ENCODE results near the gene SPOCK1.
A peak's percentile ranks its signal among the peaks of the same experiment; 100 is the strongest.

Gene SPOCK1

GRCh38 chr5:137215780-137216179 is 283.3 kb downstream of the SPOCK1 start:
- DNase-seq = no peak

- no peak for DNase-seq
These were observed 283.9 kb downstream of the SPOCK1 start for GRCh38 chr5:137215261-137215660.

- DNase-seq = no peak
These were observed 284.5 kb downstream of the SPOCK1 start for GRCh38 chr5:137214446-137215189.

GRCh38 chr5:137212471-137212870 is 286.7 kb downstream of the SPOCK1 start:
- no peak for DNase-seq

GRCh38 chr5:137209232-137209809 is 289.8 kb downstream of the SPOCK1 start:
- DNase-seq = no peak

- no peak for DNase-seq
These were observed 291.9 kb downstream of the SPOCK1 start for GRCh38 chr5:137207023-137207760.

- DNase-seq = peak in 1 of 2 experiments; percentile 6
These were observed 293.0 kb downstream of the SPOCK1 start for GRCh38 chr5:137206030-137206715.

- DNase-seq = no peak
These were observed 293.7 kb downstream of the SPOCK1 start for GRCh38 chr5:137205231-137206027.

- no peak for DNase-seq
These were observed 296.0 kb downstream of the SPOCK1 start for GRCh38 chr5:137203011-137203632.

- no peak for DNase-seq
These were observed 297.2 kb downstream of the SPOCK1 start for GRCh38 chr5:137201876-137202275.

GRCh38 chr5:137200906-137201700 is 298.0 kb downstream of the SPOCK1 start:
- DNase-seq = no peak

GRCh38 chr5:137199966-137200365 is 299.2 kb downstream of the SPOCK1 start:
- peak in 1 of 2 experiments; percentile 30 for DNase-seq

- DNase-seq = no peak
These were observed 299.9 kb downstream of the SPOCK1 start for GRCh38 chr5:137199201-137199600.

GRCh38 chr5:137195483-137195882 is 303.6 kb downstream of the SPOCK1 start:
- DNase-seq = no peak

- DNase-seq = no peak
These were observed 304.8 kb downstream of the SPOCK1 start for GRCh38 chr5:137194300-137194699.

- no peak for DNase-seq
These were observed 306.8 kb downstream of the SPOCK1 start for GRCh38 chr5:137192293-137192743.

- DNase-seq = no peak
These were observed 307.9 kb downstream of the SPOCK1 start for GRCh38 chr5:137191179-137191578.

- DNase-seq = no peak
These were observed 308.7 kb downstream of the SPOCK1 start for GRCh38 chr5:137190441-137190840.

- no peak for DNase-seq
These were observed 309.1 kb downstream of the SPOCK1 start for GRCh38 chr5:137190031-137190430.

GRCh38 chr5:137188566-137188965 is 310.6 kb downstream of the SPOCK1 start:
- no peak for DNase-seq
